GM10847 (cell line): Measurements from ENCODE around the gene CDKN1B.

Experiments used
- POLR2A ChIP-seq: IDR thresholded peaks from 2 replicates; pipeline ENCODE4 v1.6.1; 2011; ENCODE audit not compliant: insufficient read length; ENCODE audit errors: extremely low read depth

CDKN1B gene

GRCh38 chr12:12725956-12726554 lies 8.9 kb downstream of the CDKN1B start:
- TF ChIP-seq POLR2A, result peak; percentile 72

GRCh38 chr12:12726555-12727093 lies 9.5 kb downstream of the CDKN1B start:
- no peak for TF ChIP-seq POLR2A

GRCh38 chr12:12731178-12731577 lies 14.0 kb downstream of the CDKN1B start:
- no peak for TF ChIP-seq POLR2A

GRCh38 chr12:12731785-12732184 lies 14.6 kb downstream of the CDKN1B start:
- no peak for TF ChIP-seq POLR2A

- no peak for TF ChIP-seq POLR2A
These were observed 15.9 kb downstream of the CDKN1B start for GRCh38 chr12:12733118-12733517.

GRCh38 chr12:12734054-12734453 lies 16.9 kb downstream of the CDKN1B start:
- no peak for TF ChIP-seq POLR2A

GRCh38 chr12:12734561-12735071 lies 17.4 kb downstream of the CDKN1B start:
- no peak for TF ChIP-seq POLR2A

GRCh38 chr12:12735301-12735700 lies 18.1 kb downstream of the CDKN1B start:
- no peak for TF ChIP-seq POLR2A

- no peak for TF ChIP-seq POLR2A
These were observed 19.9 kb downstream of the CDKN1B start for GRCh38 chr12:12736759-12737676.

- TF ChIP-seq POLR2A, result no peak
These were observed 24.5 kb downstream of the CDKN1B start for GRCh38 chr12:12741660-12742059.

GRCh38 chr12:12744546-12745305 lies 27.6 kb downstream of the CDKN1B start:
- no peak for TF ChIP-seq POLR2A

- no peak for TF ChIP-seq POLR2A
These were observed 28.5 kb downstream of the CDKN1B start for GRCh38 chr12:12745576-12746211.

- TF ChIP-seq POLR2A, result no peak
These were observed 30.1 kb downstream of the CDKN1B start for GRCh38 chr12:12747278-12747677.

- TF ChIP-seq POLR2A, result no peak
These were observed 30.9 kb downstream of the CDKN1B start for GRCh38 chr12:12748044-12748443.

GRCh38 chr12:12749433-12749832 lies 32.3 kb downstream of the CDKN1B start:
- no peak for TF ChIP-seq POLR2A
